Stimulated activated CD4-positive, alpha-beta T cell treated with anti-CD3 and anti-CD28 coated beads, TNF-alpha, amount 100 ng/mL, for 48 hours (primary cell): ENCODE data around the gene PNLIP.

ENCODE experiments used
- DNase-seq, 3 donors: peaks; one replicate each; pipeline ENCODE4 v3.0.0-alpha.2; 2020; ENCODE audit warnings: low read depth in 3 of 3

PNLIP gene

GRCh38 chr10:116545756-116546155 is at the start of gene PNLIP:
TSS of gene PNLIP (plus strand) at chr10:116545931. CDS start at chr10:116546093, 162 bp downstream.
- no peak for DNase-seq

DNA sequence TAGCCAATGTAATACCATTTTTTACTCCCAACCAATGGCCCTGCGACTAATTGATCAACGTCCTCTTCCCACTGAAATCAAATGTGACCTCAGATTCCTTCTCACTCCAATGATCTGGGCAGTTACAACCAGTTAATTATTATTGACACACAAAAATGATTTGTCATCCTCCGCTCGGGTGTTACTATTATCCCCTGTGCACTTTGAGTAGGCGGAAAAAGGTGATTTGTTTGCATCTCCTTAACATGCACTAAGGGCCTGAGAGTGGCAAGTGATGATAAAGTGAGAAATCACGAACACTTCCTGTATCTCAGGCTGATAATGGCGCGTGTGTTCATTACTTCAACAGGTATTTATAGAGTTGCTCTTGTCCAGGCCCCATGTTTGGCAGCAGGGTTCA is 40.9 kb upstream of the PNLIP start:
- no peak for DNase-seq

- DNase-seq = no peak
Measured at GRCh38 chr10:116510565-116510964, 35.2 kb upstream of the PNLIP start.

DNA sequence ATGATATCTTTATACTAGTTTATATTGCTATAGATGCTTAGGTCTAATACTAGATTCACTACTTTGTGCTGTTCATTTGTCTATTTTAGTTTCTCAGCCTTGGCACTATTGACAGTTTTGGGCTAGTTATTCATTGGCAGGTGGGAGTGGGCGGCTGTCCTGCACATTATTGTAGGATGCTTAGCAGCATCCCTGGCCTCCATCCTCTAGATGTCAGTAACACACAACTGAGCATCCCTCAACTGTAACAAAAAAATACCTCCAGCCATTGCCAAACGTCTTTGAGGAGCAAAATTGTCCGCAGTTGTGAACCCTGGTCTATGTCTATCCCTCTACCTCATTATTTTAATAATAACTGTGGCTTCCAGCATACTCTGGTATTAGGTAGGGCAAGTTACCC is 34.4 kb upstream of the PNLIP start:
- DNase-seq = no peak

DNA sequence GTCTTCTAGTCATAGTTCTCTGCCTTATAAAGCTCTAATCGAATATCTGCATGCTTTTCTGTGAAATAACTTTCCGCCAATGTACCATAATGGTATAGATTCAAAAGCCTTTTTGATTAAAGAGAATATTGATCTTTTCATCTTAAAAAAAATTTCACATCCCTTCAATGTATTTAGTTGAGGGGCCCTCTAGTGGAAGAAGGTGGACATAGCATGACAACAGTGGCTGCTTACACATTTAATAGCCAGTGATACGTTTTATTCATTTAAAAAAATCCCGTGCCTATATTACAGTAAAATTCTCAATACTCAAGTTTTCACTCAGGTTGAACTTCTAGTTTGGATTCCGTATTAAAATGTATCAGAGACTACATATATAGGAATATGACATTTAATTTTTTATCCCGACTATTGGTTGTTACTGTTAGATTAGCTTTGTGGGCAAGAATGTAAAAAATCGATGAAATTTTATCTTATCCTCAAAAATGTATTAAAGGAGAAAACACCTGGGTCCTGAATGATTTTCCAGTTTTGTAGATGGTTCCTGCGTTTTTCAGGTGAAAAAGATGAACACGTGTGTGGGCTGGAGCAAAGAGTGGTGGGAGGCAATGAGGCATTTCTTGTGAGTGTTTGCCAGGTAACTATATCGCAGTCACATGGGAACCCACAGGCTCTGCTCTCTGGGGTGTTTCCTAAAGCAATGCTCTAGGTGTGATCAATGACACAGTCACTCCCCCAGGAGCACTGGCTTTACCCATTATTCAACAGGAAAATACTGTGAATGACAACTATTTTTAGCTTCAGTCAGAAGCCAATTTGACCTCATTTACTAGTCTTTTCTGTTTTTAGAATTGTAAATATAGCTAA is 24.1 kb upstream of the PNLIP start:
- DNase-seq = peak in 1 of 3 donors; percentile 3

GRCh38 chr10:116522803-116523381 is 22.8 kb upstream of the PNLIP start:
- no peak for DNase-seq

- DNase-seq = no peak
Measured at GRCh38 chr10:116524736-116525135, 21.0 kb upstream of the PNLIP start.

GRCh38 chr10:116526219-116526618 is 19.5 kb upstream of the PNLIP start:
- no peak for DNase-seq

DNA sequence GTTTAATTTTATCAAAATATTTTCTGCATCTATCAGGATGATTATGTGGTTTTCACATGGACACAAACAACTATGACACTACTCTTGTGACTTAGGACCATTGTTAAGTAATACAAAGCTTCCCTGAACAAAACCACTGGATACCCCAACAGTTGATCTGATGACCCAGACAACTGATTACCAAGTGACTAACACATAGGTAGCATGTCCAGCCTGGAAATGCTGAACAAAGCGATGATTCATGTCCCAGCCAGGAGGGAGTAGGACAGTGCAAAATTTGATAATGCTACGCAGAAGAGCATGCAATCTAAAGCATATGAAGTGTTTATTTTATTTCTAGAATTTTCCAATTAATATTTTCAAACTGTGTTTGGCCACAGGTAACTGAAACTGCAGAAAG is 8.9 kb upstream of the PNLIP start:
- DNase-seq = no peak

DNA sequence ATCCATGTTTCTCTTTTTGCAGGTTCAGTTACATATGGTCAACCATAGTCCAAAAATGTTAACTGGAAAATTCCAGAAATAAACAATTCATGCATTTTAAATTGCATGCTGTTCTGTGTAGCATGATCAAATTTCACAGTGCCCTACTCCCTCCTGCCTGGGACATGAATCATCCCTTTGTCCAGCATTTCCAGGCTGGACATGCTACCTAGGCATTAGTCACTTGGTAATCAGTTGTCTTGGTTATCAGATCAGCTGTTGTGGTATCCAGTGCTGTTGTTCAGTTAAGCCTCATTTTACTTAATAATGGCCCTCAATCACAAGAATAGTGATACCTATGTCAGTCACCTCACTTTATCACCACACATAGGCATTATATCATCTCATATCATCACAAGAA is 7.3 kb upstream of the PNLIP start:
- no peak for DNase-seq

DNA sequence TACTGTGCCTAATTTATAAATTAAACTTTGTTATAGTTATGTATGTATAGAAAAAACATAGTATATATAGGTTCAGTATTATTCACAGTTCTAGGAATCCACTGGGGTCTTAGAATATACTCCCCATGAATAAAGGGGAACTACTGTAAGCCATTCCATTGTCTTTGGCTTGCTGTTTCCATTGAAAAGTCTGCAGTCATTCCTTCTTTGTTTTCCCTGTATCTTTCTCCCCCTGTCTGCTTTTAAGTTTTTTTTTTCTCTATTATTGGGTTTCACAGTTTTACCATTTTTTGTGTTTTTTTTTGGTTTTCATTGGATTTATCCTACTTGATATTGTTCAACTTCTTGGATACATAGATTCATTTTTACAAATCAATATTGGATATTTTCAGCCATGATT is 6.7 kb upstream of the PNLIP start:
- DNase-seq = no peak

DNA sequence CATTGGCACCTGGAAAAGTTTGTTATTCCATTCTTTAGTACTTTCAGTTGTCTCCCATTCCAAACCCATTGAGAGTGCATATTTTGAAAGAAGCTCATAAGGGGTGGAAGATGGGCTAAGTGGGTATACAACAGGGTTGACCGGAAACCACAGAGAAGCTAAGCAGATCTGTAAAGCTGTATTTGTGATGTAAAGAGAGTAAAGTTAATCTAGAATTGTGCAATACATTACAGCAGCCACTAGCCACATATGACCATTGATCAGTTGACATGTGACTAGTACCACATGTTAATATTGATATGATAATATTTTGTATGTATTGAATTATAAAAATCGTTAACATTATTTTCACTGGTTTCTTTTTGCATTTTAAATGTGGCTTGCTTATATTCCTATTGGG is 4.9 kb upstream of the PNLIP start:
- no peak for DNase-seq

DNA sequence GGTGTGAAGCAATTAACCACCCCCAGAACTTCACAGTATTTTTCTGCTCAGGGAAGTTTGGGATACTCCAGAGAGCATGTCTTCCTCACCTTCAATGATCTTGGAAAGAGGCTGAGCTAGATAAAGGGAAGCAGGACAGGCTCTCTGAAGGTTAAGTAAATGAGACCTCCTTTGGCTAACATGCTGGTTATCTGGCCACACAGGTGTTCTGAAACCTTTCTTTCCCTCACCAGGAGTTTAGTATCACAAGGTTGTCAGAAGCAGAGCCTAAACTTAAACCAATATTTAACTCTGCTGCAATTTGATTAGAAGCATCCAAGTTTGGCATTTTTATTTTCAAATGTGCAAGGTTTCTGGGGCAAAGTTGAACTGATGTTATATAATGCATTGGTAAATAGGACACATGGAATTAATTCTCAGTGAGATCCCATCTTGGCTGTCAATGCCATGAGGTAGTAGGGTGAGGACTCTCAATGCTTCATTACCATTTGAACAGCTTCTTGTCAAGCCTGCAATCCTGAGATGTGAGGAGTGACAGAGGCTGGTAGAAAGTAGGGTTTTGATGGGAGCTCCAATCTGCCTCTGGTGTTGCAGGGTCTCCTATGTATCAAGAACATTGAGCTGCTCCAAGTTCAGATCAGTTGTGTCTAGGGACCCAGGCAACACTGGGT is 3.6 kb upstream of the PNLIP start:
- DNase-seq = no peak

- no peak for DNase-seq
Measured at GRCh38 chr10:116545122-116545521, 609 bp upstream of the PNLIP start.

DNA sequence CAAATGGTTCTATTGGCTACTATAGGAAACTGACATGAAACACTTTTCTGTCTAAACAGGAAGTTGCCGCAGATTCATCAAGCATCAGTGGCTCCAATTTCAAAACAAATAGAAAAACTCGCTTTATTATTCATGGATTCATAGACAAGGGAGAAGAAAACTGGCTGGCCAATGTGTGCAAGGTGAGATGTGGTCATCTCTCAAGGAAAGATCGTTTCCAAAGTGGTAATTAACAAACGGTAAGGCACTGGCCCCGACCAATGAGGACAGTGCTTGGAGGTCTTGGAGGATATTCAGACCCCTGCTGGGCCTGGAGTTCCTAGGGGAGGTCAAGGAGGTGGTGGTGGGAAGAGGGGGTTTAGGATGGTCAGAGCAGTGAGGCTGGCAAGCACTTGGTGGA is 2.6 kb downstream of the PNLIP start:
- DNase-seq = no peak

DNA sequence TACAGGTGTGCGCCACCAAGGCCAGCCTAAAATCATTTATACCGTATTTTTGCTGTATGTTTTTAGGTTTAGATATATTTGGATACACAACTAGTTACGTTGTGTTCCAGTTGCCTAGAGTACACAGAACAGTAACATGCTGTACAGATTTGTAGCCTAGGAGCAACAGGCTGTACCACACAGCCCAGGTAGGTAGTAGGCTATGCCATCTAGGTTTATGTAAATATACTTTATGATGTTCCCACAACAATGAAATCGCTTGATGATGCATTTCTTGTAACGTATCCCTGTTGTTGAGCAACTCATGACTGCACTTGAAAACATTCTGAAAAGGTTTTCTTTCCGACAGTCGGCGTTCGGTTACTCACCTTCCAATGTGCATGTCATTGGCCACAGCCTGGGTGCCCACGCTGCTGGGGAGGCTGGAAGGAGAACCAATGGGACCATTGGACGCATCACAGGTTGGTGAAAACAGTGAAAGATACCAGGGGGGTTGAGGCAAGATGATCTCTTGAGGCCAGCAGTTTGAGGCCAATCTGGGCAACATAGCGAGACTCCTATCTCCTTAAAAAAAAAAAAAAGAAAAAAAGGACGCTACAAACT is 7.7 kb downstream of the PNLIP start:
- DNase-seq = no peak

GRCh38 chr10:116554628-116555027 is 8.9 kb downstream of the PNLIP start:
- DNase-seq = no peak

DNA sequence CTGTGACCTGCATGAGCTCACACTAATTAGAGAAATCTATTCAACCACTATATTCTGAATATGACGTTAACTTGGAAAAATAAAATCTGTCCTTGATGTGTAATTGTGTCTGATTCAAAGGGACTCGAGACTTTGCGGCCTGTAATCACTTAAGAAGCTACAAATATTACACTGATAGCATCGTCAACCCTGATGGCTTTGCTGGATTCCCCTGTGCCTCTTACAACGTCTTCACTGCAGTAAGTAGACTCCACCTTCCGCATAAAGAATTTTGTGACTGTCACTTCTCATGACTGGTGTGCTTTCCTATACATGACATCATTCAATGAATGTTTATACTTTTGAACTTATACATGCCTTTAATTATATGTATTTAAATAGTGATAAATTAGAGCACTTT is 10.1 kb downstream of the PNLIP start:
- no peak for DNase-seq

- DNase-seq = no peak
Measured at GRCh38 chr10:116557305-116557880, 11.7 kb downstream of the PNLIP start.

DNA sequence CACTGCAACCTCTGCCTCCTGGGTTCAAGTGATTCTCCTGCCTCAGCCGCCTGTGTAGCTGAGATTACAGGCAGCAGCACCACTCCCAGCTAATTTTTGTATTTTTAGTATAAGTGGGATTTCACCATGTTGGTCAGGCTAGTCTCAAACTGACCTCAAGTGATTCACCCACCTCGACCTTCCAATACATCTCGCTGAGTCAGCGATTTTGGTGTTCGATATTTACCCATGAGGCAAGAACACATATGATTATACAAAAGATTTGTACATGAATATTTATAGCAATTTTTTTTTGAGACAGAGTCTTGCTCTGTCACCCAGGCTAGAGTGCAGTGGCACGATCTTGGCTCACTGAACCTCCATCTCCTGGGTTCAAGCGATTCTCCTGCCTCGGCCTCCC is 19.8 kb downstream of the PNLIP start:
- DNase-seq = no peak

DNA sequence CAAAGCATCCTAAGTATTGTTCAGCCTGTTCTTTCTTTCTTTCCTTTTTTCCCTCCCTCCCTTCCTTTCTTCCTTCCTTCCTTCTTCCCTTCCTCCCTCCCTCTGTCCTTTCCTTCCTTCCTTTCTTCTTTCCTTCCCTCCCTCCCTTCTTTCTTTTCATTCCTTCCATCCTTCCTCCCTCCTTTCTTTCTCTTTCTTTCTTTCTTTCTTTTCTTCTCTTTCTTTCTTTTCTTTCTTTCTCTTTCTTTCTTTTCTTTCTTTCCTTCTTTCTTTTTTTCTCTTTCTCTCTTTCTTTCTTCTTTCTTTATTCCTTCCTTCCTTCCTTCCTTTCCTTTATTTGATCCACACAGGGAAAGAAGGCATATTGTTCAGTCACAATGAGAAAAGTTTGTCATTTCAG is 21.2 kb downstream of the PNLIP start:
- no peak for DNase-seq

DNA sequence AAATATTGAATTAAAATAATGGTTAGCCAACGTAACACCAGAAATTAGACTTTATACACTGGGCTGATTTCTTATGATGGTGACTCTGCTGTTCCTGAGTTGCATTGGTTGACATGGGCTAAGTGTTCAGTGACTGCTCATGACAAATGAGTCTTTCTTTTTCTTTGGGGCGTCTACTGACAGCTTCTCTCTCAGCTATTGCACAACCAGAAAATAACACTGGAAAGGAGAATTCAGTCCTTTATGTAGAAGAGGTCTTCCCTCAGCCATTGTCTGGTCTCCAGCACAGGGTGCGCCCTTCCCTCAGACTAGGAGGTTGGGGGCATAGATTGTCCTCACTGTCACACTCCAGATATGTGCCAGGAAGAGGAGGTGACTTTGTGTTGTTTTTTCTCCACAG is 21.6 kb downstream of the PNLIP start:
- DNase-seq = no peak
